CD4-positive, alpha-beta T cell treated with Interleukin-2 at 100 ng/mL for 4 hours (primary cell): ENCODE data around the gene SPATA20.

Experiments used
- DNase-seq: peaks from one replicate; pipeline ENCODE4 v3.0.0-alpha.2; 2020; ENCODE audit warnings: low spot score

SPATA20 gene

GRCh38 chr17:50520483-50520882, 26.5 kb upstream of the SPATA20 start:
- DNase-seq = no peak

DNA sequence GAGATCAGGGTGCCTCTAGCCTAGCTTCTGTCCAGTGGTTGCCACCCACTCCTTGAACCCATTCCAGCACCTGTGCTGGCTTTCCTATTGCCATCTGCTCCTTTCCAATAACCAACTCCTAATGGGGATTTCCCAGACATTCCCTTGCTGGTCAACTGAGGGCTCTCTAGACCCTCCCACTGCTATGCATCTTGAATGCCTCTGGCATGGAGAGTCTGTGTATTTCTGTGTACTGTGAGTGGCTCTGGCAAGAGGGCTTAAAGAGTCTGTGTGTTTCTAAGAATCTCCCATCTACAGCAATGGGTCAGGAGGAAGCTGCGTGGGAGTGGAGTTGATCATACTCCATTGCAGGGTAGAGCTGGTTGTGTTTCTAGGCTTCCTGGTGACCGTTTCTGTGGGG, 25.5 kb upstream of the SPATA20 start:
- DNase-seq = no peak

GRCh38 chr17:50522766-50523165, 24.2 kb upstream of the SPATA20 start:
- no peak for DNase-seq

GRCh38 chr17:50523208-50523607, 23.8 kb upstream of the SPATA20 start:
- no peak for DNase-seq

DNA sequence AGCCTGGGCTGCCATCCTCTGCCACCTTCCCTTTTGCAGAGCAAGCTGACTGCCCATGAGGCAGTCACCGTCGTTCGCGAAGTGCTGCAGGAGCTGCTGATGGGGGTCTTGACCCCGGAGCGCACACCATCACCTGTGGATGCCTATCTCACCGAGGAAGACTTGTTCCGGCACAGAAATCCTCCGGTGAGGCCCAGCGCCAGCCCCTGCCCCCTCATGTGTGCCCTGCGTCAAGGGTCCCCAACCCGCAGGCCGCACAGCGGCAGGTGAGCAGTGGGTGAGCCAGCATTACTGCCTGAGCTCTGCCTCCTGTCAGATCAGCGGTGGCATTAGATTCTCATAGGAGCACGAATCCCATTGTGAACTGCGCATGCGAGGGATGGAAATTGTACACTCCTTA, 22.1 kb upstream of the SPATA20 start:
- no peak for DNase-seq

GRCh38 chr17:50527155-50527762, 19.7 kb upstream of the SPATA20 start:
- DNase-seq = no peak

- no peak for DNase-seq
Observed at GRCh38 chr17:50527949-50528474, 19.0 kb upstream of the SPATA20 start.

- no peak for DNase-seq
Observed at GRCh38 chr17:50529849-50530248, 17.1 kb upstream of the SPATA20 start.

- no peak for DNase-seq
Observed at GRCh38 chr17:50531428-50532025, 15.4 kb upstream of the SPATA20 start.

DNA sequence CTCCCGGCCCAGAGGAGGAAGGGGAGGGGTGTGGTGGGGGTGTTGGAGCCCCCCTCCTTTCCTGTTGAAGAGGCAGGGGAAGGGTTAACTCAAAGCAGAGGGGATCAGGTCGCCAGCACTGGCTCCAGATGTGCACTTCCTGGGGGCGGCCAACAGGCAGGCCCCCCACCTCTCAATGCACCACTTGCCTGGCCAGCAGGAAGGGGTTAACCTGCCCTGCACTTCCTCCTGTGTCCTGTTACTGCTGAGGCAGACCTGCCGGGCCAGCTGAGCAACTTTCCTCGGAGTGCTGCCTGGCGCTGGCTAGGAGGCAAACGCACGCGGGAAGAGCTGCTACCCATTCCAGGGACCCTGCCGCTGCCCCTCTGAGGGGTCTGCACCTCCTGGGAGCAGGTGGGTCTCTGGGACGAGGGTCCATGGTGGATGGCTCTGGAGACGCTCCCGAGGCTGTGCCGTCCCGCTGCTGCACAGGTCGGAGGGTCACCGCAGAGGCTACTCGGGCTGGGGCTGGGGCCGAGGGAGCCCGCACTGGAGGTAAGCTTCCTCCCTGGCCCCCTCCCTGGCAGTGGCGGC, 14.4 kb upstream of the SPATA20 start, which contains the start of gene EPN3:
EPN3 (plus strand) TSS at position 284 of the 573 bp plus-strand sequence. CDS start 3,822 bp downstream, outside the sequence.
- no peak for DNase-seq

GRCh38 chr17:50533185-50533584, 13.8 kb upstream of the SPATA20 start:
- DNase-seq = no peak

GRCh38 chr17:50533720-50534148, 13.2 kb upstream of the SPATA20 start:
- DNase-seq = no peak

GRCh38 chr17:50534222-50534978, 12.6 kb upstream of the SPATA20 start:
- no peak for DNase-seq

GRCh38 chr17:50534979-50535326, 12.0 kb upstream of the SPATA20 start:
- no peak for DNase-seq

GRCh38 chr17:50535407-50535806, 11.6 kb upstream of the SPATA20 start:
- DNase-seq = no peak

DNA sequence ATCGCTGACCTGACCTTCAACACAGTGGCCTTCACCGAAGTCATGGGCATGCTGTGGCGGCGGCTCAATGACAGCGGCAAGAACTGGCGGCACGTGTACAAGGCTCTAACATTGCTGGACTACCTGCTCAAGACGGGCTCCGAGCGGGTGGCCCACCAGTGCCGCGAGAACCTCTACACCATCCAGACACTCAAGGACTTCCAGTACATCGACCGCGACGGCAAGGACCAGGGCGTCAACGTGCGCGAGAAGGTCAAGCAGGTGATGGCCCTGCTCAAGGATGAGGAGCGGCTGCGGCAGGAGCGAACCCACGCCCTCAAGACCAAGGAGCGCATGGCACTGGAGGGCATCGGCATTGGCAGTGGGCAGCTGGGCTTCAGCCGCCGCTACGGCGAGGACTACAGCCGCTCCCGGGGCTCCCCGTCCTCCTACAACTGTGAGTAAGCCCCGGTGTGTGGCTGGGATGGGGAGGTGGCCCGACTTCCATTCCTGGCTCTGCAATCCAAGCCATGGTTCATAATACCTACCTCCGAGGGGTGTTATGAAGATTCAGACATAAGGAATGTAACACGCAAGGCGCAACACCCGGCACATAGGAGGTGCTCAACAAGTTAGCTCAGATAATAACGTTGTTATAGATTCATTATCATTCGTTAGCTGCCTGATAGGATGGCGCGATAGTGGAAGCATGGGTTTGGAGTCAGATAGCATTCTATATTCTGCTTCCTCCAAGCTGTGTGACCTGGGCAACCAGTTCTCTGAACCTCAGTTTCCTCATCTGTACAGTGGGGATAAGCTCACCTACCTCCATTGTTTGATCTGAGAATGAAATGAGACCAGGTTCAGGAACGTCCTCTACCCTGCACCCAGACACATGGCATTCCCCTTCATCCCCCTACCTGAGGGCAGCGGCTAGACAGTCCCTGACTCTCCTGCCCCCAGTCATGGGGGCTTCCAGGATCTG, 10.0 kb upstream of the SPATA20 start:
- DNase-seq = no peak

GRCh38 chr17:50537721-50538548, 9.0 kb upstream of the SPATA20 start:
- DNase-seq = no peak

- DNase-seq = no peak
Observed at GRCh38 chr17:50538549-50539410, 8.2 kb upstream of the SPATA20 start.

DNA sequence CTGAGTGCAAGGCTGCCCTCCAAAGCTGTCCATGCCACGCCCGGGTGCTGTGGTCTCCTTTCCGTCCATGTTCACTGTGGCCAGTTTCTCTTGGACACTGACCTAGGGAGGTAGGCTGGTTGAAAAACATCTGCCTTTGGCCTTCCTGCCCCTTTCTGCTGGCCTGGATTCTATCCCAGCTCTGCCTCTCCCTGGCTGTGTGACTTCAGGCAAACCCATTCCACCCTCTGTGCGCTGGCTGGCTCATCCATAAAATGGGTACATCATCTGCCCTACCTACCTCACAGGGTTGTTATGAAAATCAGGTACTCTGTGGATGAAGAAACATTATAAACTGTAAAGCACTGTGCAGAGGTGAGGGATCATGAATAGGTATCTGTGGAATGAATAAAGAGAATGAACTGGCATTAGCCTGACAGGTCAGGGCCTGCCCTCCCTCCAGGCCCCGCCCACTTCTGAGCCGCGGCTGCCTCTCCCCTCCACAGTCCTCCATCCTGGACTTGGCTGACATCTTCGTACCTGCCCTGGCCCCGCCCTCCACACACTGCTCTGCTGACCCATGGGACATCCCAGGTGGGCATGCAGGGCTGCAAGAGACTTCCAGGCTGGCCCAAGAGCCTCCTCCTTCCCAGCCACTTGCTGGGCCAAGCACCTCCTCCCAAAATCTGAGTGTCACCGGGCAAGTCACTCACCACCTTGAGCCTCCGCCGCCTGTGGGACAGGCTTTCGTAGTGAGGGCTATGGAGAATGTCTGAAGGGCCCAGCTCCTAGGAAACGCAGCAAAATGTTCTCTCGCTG, 7.0 kb upstream of the SPATA20 start:
- no peak for DNase-seq
